DOHH2 (cell line): Measurements from ENCODE around the gene TUT4.

Experiments used
- H3F3A ChIP-seq: fragments of 200-600 bp; sonication (generic), shearing (Covaris generic); 2 replicates; pipeline ENCODE4 v1.6.0; 2016; ENCODE audit warnings: antibody characterized with exemption, mild to moderate bottlenecking; ENCODE audit not compliant: control insufficient read depth, insufficient read depth
- H3K27ac ChIP-seq: fragments of 200-600 bp; sonication (generic); 2 replicates; pipeline ENCODE4 v1.5.1; 2014; ENCODE audit warnings: low read depth, mild to moderate bottlenecking, low read length, moderate library complexity
- H3K27me3 ChIP-seq: fragments of 200-600 bp; sonication (generic); 2 replicates; pipeline ENCODE4 v1.6.1; 2014; ENCODE audit warnings: mild to moderate bottlenecking, low read length, mixed read lengths; ENCODE audit not compliant: control insufficient read depth
- H3K36me3 ChIP-seq: fragments of 200-600 bp; sonication (generic); 2 replicates; pipeline ENCODE4 v1.6.1; 2014; ENCODE audit warnings: mild to moderate bottlenecking, low read length, moderate library complexity, mixed read lengths; ENCODE audit not compliant: control insufficient read depth
- H3K4me1 ChIP-seq: fragments of 200-600 bp; sonication (generic); 2 replicates; pipeline ENCODE4 v1.6.1; 2014; ENCODE audit warnings: mild to moderate bottlenecking, low read length, mixed read lengths; ENCODE audit not compliant: control insufficient read depth
- H3K4me2 ChIP-seq: fragments of 200-600 bp; sonication (generic); 2 replicates; pipeline ENCODE4 v1.6.0; 2014; ENCODE audit warnings: mild to moderate bottlenecking, low read length, moderate library complexity
- H3K4me3 ChIP-seq: fragments of 200-600 bp; sonication (generic); 2 replicates; pipeline ENCODE4 v1.5.1; 2014; ENCODE audit warnings: mild to moderate bottlenecking, low read length, mixed read lengths
- H3K79me2 ChIP-seq: fragments of 200-600 bp; sonication (generic); 2 replicates; pipeline ENCODE4 v1.6.1; 2014; ENCODE audit warnings: mild to moderate bottlenecking, low read length, mixed read lengths; ENCODE audit not compliant: control insufficient read depth
- H3K9me2 ChIP-seq: fragments of 200-600 bp; sonication (generic); replicated peaks from 2 replicates; pipeline ENCODE4 v1.6.1; 2014; ENCODE audit warnings: mild to moderate bottlenecking, low read length, mixed read lengths; ENCODE audit not compliant: control insufficient read depth
- H3K9me3 ChIP-seq: fragments of 200-600 bp; sonication (generic); 2 replicates; pipeline ENCODE4 v1.6.1; 2014; ENCODE audit warnings: antibody characterized with exemption, low read length, mixed read lengths; ENCODE audit not compliant: control insufficient read depth, insufficient read depth
- H4K20me1 ChIP-seq: fragments of 200-600 bp; sonication (generic); 2 replicates; pipeline ENCODE4 v1.6.0; 2014; ENCODE audit warnings: low read depth, mild to moderate bottlenecking, antibody characterized with exemption, low read length, moderate library complexity; ENCODE audit not compliant: control insufficient read depth, insufficient read depth
- CTCF ChIP-seq: fragments of 200-600 bp; sonication (generic); IDR thresholded peaks from one replicate; pipeline ENCODE4 v1.5.1; 2014; ENCODE audit warnings: antibody characterized with exemption, mild to moderate bottlenecking, low read depth, low read length; ENCODE audit not compliant: poor library complexity, severe bottlenecking
- EZH2phosphoT487 ChIP-seq: fragments of 200-600 bp; sonication (generic); IDR thresholded peaks from 2 replicates; pipeline ENCODE4 v1.6.1; 2017; ENCODE audit warnings: borderline replicate concordance, mild to moderate bottlenecking, antibody characterized with exemption, low read length, moderate library complexity, mixed read lengths

Gene TUT4

GRCh38 chr1:52454779-52455178 is 98.1 kb downstream of the TUT4 start:
- Histone ChIP-seq H3K79me2 (no peaks in the 10 kb centered on the region), H3K4me2 (no peak overlapping the region), H3K27ac (no peak overlapping the region), H3K9me2 (no peaks in the 10 kb centered on the region), H3K4me1 (no peaks in the 10 kb centered on the region), H3K36me3 (peaks cover 28% of the 10 kb centered on the region; the same call in 1 of the 2 replicates), H3K27me3 (no peaks in the 10 kb centered on the region), H3K9me3 (no peaks in the 10 kb centered on the region), H4K20me1 (no peaks in the 10 kb centered on the region), H3F3A (no peaks in the 10 kb centered on the region), H3K4me3 (no peak overlapping the region)
- no peak for TF ChIP-seq EZH2phosphoT487
- no peak for TF ChIP-seq CTCF

- Histone ChIP-seq H3K36me3 (peaks cover 28% of the 10 kb centered on the region; the same call in 1 of the 2 replicates), H3K4me3 (no peak overlapping the region), H4K20me1 (no peaks in the 10 kb centered on the region), H3F3A (no peaks in the 10 kb centered on the region), H3K27ac (no peak overlapping the region), H3K4me1 (no peaks in the 10 kb centered on the region), H3K27me3 (no peaks in the 10 kb centered on the region), H3K9me2 (no peaks in the 10 kb centered on the region), H3K79me2 (no peaks in the 10 kb centered on the region), H3K9me3 (no peaks in the 10 kb centered on the region), H3K4me2 (no peak overlapping the region)
- TF ChIP-seq EZH2phosphoT487 (no peak), CTCF (no peak)
Observed at GRCh38 chr1:52454127-52454526, 98.8 kb downstream of the TUT4 start.

- no peaks in the 10 kb centered on the region for H3K9me2 ChIP-seq
- H3K4me2 ChIP-seq = no peak overlapping the region
- no peak overlapping the region for H3K4me3 ChIP-seq
- H3K9me3 ChIP-seq = no peaks in the 10 kb centered on the region
- no peaks in the 10 kb centered on the region for H3K27me3 ChIP-seq
- H3K36me3 ChIP-seq = peaks cover 43% of the 10 kb centered on the region
- H3K79me2 ChIP-seq = no peaks in the 10 kb centered on the region
- H3F3A ChIP-seq = no peaks in the 10 kb centered on the region
- H4K20me1 ChIP-seq = no peaks in the 10 kb centered on the region
- no peaks in the 10 kb centered on the region for H3K4me1 ChIP-seq
- TF ChIP-seq EZH2phosphoT487 = no peak
- TF ChIP-seq CTCF = no peak
- H3K27ac ChIP-seq = no peak overlapping the region
Observed at GRCh38 chr1:52444463-52444862, 108.4 kb downstream of the TUT4 start.

DNA sequence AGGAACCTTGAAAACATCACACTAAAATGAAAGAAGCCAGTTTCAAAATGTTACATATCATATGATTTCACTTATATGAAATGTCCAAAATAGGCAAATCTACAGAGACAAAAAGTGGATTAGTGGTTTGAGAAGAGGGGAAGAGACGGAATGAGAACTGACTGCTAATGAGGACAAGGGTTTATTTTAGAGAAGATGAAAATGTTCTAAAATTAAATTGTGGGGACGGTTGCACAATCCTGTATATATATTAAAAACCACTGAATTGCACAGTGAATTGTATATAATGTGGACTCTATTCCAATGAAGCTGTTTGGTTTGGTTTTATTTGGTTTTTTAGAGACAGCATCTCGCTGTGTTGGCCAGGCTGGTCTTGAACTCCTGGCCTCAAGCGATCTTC is 112.9 kb downstream of the TUT4 start:
- no peak overlapping the region for H3K27ac ChIP-seq
- H3K4me3 ChIP-seq = no peak overlapping the region
- no peak overlapping the region for H3K4me2 ChIP-seq
- TF ChIP-seq EZH2phosphoT487 (no peak), CTCF (no peak)
- no peaks in the 10 kb centered on the region for H3K4me1 ChIP-seq
- H3K27me3 ChIP-seq = no peaks in the 10 kb centered on the region
- no peaks in the 10 kb centered on the region for H3K79me2 ChIP-seq
- H3K9me2 ChIP-seq = no peaks in the 10 kb centered on the region
- peaks cover 55% of the 10 kb centered on the region for H3K36me3 ChIP-seq
- no peaks in the 10 kb centered on the region for H4K20me1 ChIP-seq
- H3K9me3 ChIP-seq = no peaks in the 10 kb centered on the region
- no peaks in the 10 kb centered on the region for H3F3A ChIP-seq
